ENCODE results near the gene CYBA. TPM values are rescaled to one million over a fixed set of nuclear protein-coding genes. Genes with fewer than 3 reads are reported as not detected.

The CYBA gene
- total and polyA plus RNA-seq, 2 of the 13 experiments (the other 11 are each of a cell fraction or from before 2014, with no cell fraction given), result 196 to 250 TPM

DNA sequence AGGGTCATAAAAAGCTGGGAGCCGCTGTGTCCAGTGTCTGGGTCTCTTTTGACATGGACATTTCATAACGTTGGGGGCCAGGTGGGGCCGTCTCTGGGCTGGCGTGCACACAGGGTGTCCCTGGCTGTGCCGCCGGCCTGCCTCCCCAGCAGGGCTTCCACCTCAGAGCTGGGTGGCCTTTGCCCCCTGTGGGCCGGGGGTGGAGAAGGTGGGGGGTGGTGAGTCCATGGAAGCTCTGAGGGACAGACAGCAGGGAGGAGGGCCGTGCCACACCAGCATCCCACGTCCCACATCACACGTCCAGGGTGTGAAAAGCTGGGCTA is 36.4 kb upstream of the CYBA start (continued):
- TF ChIP-seq, protein P1, sequence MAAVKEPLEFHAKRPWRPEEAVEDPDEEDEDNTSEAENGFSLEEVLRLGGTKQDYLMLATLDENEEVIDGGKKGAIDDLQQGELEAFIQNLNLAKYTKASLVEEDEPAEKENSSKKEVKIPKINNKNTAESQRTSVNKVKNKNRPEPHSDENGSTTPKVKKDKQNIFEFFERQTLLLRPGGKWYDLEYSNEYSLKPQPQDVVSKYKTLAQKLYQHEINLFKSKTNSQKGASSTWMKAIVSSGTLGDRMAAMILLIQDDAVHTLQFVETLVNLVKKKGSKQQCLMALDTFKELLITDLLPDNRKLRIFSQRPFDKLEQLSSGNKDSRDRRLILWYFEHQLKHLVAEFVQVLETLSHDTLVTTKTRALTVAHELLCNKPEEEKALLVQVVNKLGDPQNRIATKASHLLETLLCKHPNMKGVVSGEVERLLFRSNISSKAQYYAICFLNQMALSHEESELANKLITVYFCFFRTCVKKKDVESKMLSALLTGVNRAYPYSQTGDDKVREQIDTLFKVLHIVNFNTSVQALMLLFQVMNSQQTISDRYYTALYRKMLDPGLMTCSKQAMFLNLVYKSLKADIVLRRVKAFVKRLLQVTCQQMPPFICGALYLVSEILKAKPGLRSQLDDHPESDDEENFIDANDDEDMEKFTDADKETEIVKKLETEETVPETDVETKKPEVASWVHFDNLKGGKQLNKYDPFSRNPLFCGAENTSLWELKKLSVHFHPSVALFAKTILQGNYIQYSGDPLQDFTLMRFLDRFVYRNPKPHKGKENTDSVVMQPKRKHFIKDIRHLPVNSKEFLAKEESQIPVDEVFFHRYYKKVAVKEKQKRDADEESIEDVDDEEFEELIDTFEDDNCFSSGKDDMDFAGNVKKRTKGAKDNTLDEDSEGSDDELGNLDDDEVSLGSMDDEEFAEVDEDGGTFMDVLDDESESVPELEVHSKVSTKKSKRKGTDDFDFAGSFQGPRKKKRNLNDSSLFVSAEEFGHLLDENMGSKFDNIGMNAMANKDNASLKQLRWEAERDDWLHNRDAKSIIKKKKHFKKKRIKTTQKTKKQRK (IDR thresholded peaks at IDR 0.05; ENCODE audit: low read length), result no peak
- TF ChIP-seq ZNF777 (CRISPR knock-in tag; IDR thresholded peaks at IDR 0.05), result no peak
- no peak for TF ChIP-seq ZNF775 (CRISPR knock-in tag; IDR thresholded peaks at IDR 0.05; ENCODE audit: borderline replicate concordance)
- TF ChIP-seq ZC3H4 (CRISPR knock-in tag; IDR thresholded peaks at IDR 0.05; ENCODE audit: borderline replicate concordance), result no peak
- TF ChIP-seq, protein P2, sequence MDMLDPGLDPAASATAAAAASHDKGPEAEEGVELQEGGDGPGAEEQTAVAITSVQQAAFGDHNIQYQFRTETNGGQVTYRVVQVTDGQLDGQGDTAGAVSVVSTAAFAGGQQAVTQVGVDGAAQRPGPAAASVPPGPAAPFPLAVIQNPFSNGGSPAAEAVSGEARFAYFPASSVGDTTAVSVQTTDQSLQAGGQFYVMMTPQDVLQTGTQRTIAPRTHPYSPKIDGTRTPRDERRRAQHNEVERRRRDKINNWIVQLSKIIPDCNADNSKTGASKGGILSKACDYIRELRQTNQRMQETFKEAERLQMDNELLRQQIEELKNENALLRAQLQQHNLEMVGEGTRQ (IDR thresholded peaks at IDR 0.05; ENCODE audit: low read depth, low read length), result no peak
- TF ChIP-seq, protein P2 (CRISPR knock-in tag; IDR thresholded peaks at IDR 0.05; ENCODE audit: borderline replicate concordance), result no peak
- peak; percentile 1; the same call in 1 of the 2 replicates for TF ChIP-seq SAFB2 (CRISPR knock-in tag; IDR thresholded peaks at IDR 0.05; ENCODE audit: borderline replicate concordance, low read depth)
- no peak for TF ChIP-seq CHD4 (IDR thresholded peaks at IDR 0.05; ENCODE audit: borderline replicate concordance, low read length)
- no peak for TF ChIP-seq ZNF468 (CRISPR knock-in tag; IDR thresholded peaks at IDR 0.05)
- TF ChIP-seq SIN3A (IDR thresholded peaks at IDR 0.05; ENCODE audit: borderline replicate concordance, low read depth, low read length), result peak; percentile 59; the same call in 1 of the 2 replicates
- TF ChIP-seq HIVEP1 (CRISPR knock-in tag; IDR thresholded peaks at IDR 0.05), result peak; percentile 56; the same call in 1 of the 2 replicates
- TF ChIP-seq ZNF3 (CRISPR knock-in tag; IDR thresholded peaks at IDR 0.05), result no peak
- TF ChIP-seq, protein P3, sequence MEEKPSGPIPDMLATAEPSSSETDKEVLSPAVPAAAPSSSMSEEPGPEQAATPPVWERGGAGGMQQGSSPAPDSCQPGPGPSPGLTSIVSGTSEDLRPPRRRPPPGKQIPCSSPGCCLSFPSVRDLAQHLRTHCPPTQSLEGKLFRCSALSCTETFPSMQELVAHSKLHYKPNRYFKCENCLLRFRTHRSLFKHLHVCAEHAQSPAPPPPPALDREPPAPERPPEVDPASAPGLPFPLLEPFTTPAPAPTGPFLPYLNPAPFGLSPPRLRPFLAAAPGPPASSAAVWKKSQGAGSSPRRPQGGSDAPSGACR (CRISPR knock-in tag; IDR thresholded peaks at IDR 0.05), result no peak
- TF ChIP-seq ZNF460 (CRISPR knock-in tag; IDR thresholded peaks at IDR 0.05; ENCODE audit: borderline replicate concordance), result no peak
- TF ChIP-seq, protein P4, sequence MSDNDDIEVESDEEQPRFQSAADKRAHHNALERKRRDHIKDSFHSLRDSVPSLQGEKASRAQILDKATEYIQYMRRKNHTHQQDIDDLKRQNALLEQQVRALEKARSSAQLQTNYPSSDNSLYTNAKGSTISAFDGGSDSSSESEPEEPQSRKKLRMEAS (IDR thresholded peaks at IDR 0.05), result no peak
- TF ChIP-seq, protein P5, sequence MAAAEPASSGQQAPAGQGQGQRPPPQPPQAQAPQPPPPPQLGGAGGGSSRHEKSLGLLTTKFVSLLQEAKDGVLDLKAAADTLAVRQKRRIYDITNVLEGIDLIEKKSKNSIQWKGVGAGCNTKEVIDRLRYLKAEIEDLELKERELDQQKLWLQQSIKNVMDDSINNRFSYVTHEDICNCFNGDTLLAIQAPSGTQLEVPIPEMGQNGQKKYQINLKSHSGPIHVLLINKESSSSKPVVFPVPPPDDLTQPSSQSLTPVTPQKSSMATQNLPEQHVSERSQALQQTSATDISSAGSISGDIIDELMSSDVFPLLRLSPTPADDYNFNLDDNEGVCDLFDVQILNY (CRISPR knock-in tag; conservative IDR thresholded peaks at IDR 0.05), result no peak
- TF ChIP-seq RFXAP (CRISPR knock-in tag; IDR thresholded peaks at IDR 0.05; ENCODE audit: borderline replicate concordance), result no peak
- TF ChIP-seq HNRNPLL (IDR thresholded peaks at IDR 0.05; ENCODE audit: low read depth, low read length, poor library complexity, severe bottlenecking), result no peak
- no peak for TF ChIP-seq MAZ (IDR thresholded peaks at IDR 0.05; ENCODE audit: borderline replicate concordance, low read depth, low read length)
- TF ChIP-seq MAZ (CRISPR knock-in tag; IDR thresholded peaks at IDR 0.05; ENCODE audit: low read depth), result 0 out of 2 replicates have a peak, but pooled peaks have one; percentile 43
- TF ChIP-seq ZNF354B (CRISPR knock-in tag; IDR thresholded peaks at IDR 0.05), result no peak
- TF ChIP-seq, protein P6, sequence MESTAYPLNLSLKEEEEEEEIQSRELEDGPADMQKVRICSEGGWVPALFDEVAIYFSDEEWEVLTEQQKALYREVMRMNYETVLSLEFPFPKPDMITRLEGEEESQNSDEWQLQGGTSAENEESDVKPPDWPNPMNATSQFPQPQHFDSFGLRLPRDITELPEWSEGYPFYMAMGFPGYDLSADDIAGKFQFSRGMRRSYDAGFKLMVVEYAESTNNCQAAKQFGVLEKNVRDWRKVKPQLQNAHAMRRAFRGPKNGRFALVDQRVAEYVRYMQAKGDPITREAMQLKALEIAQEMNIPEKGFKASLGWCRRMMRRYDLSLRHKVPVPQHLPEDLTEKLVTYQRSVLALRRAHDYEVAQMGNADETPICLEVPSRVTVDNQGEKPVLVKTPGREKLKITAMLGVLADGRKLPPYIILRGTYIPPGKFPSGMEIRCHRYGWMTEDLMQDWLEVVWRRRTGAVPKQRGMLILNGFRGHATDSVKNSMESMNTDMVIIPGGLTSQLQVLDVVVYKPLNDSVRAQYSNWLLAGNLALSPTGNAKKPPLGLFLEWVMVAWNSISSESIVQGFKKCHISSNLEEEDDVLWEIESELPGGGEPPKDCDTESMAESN (CRISPR knock-in tag; conservative IDR thresholded peaks at IDR 0.05), result peak; percentile 43; the same call in 1 of the 2 replicates
